ENCODE measurements around the gene DGKQ. TPM values are rescaled to one million over a fixed set of nuclear protein-coding genes. Genes with fewer than 3 reads are reported as not detected.
"Not testable (repeated sequence)": the region's sequence is repeated elsewhere in the genome, so short reads cannot be mapped to it uniquely, and the experiment has no call there.

DGKQ gene
- total RNA-seq, 2 experiments from 2014 or later, result 9.3 to 11.3 TPM

DNA sequence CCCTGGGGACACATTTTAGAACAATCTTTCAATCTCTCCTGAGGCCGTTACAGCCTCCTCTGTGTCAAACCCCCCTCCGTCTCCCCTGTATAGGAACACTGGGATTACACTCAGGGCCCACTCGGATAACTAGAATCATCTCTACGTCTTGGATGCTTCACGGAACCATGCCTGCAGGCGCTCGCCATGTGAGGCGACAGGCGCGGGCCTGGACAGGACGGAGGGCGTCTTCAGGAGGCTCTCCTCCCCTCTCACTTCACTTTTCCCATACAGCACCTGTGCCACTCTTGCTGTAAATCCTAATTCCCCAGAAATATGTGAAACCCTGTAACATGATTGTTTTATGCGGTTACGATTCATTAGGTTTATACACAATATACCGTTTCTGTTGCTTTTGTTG lies 9.4 kb upstream of the DGKQ start:
- Mint-ChIP-seq H3K27ac (no peak overlapping the region), H3K4me1 (peaks cover 13% of the 10 kb centered on the region), H3K4me3 (no peak overlapping the region), H3K36me3 (ENCODE audit: low read depth) (no peaks in the 10 kb centered on the region), H3K9me3 (ENCODE audit: low read depth) (no peaks in the 10 kb centered on the region), H3K27me3 (no peaks in the 10 kb centered on the region)
- intact Hi-C loops (cut with DNase I, micrococcal nuclease), result no loop called here
- ChIA-PET CTCF (no interaction called here), POLR2A (no interaction called here)
- ATAC-seq, result no peak
- no peak for DNase-seq

DNA sequence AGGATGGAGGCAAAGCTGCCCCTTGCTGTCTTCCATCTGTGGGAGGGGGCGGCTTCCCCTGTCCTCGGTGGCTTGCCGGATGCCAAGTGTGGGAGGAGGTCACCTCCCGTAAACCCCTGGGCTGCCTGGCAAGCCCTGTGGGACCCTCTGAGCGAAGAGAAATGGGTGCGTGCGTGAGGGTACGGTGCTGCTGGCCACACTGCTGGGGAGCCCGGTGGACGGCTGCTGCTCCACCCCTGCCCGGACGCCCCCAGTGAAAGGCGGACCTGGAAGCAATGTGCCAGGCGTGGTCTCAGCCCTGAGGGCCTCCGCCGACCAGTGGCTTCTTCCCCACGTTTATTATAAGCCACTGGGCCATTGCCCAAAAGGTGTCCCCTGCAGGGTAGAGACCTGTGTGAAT lies 8.9 kb upstream of the DGKQ start:
- H3K27ac Mint-ChIP-seq, result no peak overlapping the region
- ATAC-seq (no peak), DNase-seq (no peak)
- ChIA-PET CTCF (interaction anchor here (0.5 kb wide), 1 partner anchor 147 kb away, joined by 3 read pairs; no protein-coding TSS in a partner anchor), POLR2A (no interaction called here)
- H3K4me3 Mint-ChIP-seq, result no peak overlapping the region
- H3K36me3 Mint-ChIP-seq (ENCODE audit: low read depth), result no peaks in the 10 kb centered on the region
- no peaks in the 10 kb centered on the region for H3K9me3 Mint-ChIP-seq (ENCODE audit: low read depth)
- intact Hi-C loops (cut with DNase I, micrococcal nuclease), result no loop called here
- H3K4me1 Mint-ChIP-seq, result peaks cover 13% of the 10 kb centered on the region
- H3K27me3 Mint-ChIP-seq, result no peaks in the 10 kb centered on the region

DNA sequence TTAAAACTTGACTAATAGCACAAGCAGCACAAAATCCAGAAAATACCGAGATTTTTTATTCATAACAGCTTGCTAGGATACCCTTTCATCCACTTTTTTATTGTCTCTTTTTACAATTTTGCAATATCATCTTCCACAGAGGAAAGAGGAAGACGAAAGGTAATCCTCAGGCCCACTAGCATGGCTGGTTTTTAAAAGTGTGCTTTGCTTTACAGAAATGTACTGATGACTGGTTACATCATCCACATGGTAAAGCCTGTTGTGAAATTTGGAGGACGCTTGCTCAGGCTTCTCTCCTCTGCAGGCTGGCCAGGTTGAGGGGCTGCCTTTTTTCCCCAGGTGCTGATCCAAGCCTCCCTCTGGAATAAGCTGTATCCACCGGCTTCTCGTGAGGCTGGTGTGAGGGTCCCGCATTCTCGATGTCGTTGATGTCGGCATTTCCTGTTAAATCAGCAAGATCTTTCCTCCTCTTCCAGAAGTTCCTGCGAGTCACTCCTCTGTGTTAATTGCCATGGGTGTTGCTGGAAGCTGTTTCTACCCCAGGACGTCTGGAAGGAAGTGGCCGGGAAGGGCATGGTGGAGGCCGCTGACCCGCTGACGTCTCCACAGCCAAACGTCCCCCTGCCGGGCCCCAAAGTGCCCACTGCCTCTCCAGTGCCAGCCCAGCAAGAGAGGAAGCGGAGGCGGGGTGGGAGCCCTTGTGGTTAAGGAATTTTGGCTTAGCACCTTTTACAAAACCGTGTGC lies 5.8 kb upstream of the DGKQ start:
- no peak overlapping the region for H3K4me3 Mint-ChIP-seq

DNA sequence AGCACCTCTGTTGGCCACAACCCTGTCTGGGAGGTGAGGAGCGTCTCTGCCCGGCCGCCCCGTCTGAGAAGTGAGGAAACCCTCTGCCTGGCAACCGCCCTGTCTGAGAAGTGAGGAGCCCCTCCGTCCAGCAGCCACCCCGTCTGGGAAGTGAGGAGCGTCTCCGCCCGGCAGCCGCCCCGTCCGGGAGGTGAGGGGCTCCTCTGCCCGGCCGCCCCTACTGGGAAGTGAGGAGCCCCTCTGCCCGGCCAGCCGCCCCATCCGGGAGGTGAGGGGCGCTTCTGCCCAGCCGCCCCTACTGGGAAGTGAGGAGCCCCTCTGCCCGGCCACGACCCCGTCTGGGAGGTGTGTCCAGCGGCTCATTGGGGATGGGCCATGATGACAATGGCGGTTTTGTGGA lies 2.6 kb upstream of the DGKQ start:
- H3K36me3 Mint-ChIP-seq (ENCODE audit: low read depth); H3K9me3 Mint-ChIP-seq (ENCODE audit: low read depth); H3K27ac Mint-ChIP-seq; DNase-seq; H3K4me3 Mint-ChIP-seq; ATAC-seq; intact Hi-C loops (cut with DNase I, micrococcal nuclease); POLR2A ChIA-PET; CTCF ChIA-PET; H3K27me3 Mint-ChIP-seq; H3K4me1 Mint-ChIP-seq: not testable (repeated sequence)

More for the DNA sequence above, 5.8 kb upstream of the DGKQ start:
- Mint-ChIP-seq H3K4me1 (no peaks in the 10 kb centered on the region), H3K9me3 (ENCODE audit: low read depth) (no peaks in the 10 kb centered on the region), H3K27ac (no peak overlapping the region), H3K27me3 (no peaks in the 10 kb centered on the region), H3K36me3 (ENCODE audit: low read depth) (no peaks in the 10 kb centered on the region)
- DNase-seq (no peak), ATAC-seq (no peak)
- CTCF ChIA-PET, result no interaction called here
- POLR2A ChIA-PET, result no interaction called here
- intact Hi-C loops (cut with DNase I, micrococcal nuclease), result no loop called here

DNA sequence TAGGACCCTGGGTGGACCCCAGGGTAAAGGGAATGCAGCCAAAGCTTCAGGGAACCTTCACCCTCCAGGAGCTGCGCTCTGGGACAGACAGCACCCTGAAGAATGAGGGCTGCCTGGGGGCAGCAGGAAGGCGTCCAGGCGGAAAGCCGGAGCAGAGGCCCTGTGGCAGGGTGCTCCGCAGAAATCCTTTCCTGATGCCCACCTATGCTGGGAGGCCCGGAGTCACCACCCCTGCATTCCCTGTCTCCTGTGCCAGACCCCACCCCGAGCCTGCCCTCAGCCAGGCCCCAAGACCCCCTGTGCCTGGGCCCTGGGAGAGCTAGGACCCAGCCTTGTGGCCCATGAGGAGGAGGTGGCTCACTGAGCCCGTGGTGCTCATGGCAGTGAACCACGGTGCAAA lies 1.3 kb upstream of the DGKQ start:
- Mint-ChIP-seq H3K4me3 (no peak overlapping the region), H3K36me3 (ENCODE audit: low read depth) (no peaks in the 10 kb centered on the region), H3K4me1 (peaks cover 6% of the 10 kb centered on the region), H3K27ac (no peak overlapping the region), H3K9me3 (ENCODE audit: low read depth) (no peaks in the 10 kb centered on the region), H3K27me3 (no peaks in the 10 kb centered on the region)
- ATAC-seq, result no peak
- POLR2A ChIA-PET, result no interaction called here
- intact Hi-C loops (cut with DNase I, micrococcal nuclease), result no loop called here
- CTCF ChIA-PET, result interaction anchor here (0.5 kb wide), 1 partner anchor 79 kb away, joined by 3 read pairs; no protein-coding TSS in a partner anchor
- DNase-seq, result no peak

DNA sequence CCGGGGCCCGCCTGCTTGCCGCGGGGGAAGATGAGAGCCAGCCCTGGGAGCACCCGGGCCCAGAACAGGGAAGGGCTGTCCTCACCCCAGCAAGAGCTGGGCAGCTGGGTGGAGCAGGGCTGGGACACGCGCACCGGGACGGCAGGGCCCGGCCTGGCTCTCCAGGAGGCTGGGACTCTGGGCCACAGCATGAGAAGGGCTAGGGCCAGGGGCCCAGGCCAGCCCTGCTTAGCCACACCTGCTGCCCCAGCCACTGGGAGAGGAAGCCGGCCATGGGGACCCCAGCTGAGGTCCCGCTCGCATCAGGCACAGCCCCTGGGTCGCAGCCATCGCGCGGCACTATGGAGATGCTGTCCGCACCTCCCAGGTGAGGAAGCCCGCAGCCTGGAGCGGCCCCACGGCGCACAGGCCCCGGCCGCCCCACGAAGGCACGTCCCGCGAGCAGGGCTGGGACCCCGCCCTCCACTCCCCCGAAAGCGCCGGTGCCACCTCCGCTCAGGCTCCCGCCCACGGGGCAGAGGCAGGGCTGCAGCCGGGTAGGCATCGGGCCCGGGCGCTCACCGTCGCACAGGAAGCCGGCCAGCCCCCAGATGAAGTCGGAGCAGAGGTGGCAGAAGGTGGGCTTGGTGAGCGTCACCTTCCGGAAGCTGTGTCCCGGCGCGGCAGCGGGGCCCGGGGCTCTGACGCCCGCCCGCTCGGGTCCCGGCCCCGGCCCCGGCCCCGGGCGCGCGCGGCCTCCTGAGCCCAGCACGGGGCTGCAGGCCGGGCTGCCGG lies 531 bp downstream of the DGKQ start:
- peak; percentile 69 for DNase-seq
- Mint-ChIP-seq H3K27me3 (no peaks in the 10 kb centered on the region), H3K27ac (no peak overlapping the region), H3K36me3 (ENCODE audit: low read depth) (no peaks in the 10 kb centered on the region), H3K4me3 (peak overlapping the region; percentile 58), H3K4me1 (peaks cover 6% of the 10 kb centered on the region), H3K9me3 (ENCODE audit: low read depth) (no peaks in the 10 kb centered on the region)
- peak; percentile 48 for ATAC-seq
- ChIA-PET POLR2A (interaction anchor here (1.6 kb wide), 1 partner anchor 40 kb away, joined by 5 read pairs; the partner anchor contains the start of genes GAK and TMEM175), CTCF (interaction anchor here (0.8 kb wide), 1 partner anchor 52 kb away, joined by 3 read pairs; no protein-coding TSS in a partner anchor)
- intact Hi-C loops (cut with DNase I, micrococcal nuclease), result loop anchor here (1.0 kb wide), 11 partner anchors 12 to 606 kb away; partner anchors contain the start of genes FGFRL1 (in 1 of the 2), GAK (in 1 of the 2), PCGF3 (in 1 of the 2) and TMEM175 (in 1 of the 2)

DNA sequence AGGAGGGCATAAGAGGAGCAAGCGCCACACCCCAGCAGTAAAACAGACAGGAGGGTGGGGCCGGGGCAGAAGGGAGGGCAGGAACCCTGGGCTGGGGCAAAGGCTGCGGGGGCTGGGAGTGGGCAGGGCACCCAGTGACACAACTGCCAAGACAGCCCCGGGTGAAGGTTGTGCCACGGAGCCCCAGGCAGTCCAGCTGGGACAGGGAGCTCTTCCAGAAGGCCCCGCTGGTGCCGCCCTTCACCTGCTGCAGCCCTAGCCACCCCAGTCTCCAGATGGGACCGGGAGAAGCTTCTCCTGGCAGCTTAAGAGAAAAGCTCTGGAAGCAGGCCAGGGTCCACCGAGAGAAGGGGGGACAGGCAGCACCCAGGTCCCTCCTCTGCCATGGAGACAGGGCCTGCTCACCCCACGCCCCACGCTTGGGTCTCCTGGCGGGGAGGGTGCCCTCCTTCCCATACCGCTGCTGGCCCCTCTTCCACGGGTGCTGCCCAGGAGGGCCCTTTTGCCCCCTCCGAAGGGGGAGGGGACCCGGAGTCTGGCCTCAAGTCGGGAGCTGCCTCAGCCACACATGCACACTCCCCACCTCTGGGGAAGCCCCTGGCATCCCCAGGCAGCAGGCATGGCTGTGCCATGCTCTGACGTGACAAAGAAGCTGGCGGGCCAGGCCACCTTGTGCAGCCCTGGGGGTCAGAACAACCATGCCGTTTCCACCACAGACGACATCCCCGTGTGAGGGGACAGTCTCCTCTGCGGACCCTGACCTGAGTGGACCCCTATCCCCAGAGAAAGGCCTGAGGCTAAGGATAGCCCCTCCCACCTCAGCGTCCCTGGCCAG lies 1.5 kb downstream of the DGKQ start:
- Mint-ChIP-seq H3K36me3 (ENCODE audit: low read depth) (no peaks in the 10 kb centered on the region), H3K27ac (no peak overlapping the region), H3K4me1 (peaks cover 6% of the 10 kb centered on the region), H3K27me3 (no peaks in the 10 kb centered on the region), H3K4me3 (peak overlapping the region; percentile 58), H3K9me3 (ENCODE audit: low read depth) (no peaks in the 10 kb centered on the region)
- POLR2A ChIA-PET, result interaction anchor here (1.6 kb wide), 1 partner anchor 39 kb away, joined by 5 read pairs; the partner anchor contains the start of genes GAK and TMEM175
- intact Hi-C loops (cut with DNase I, micrococcal nuclease), result no loop called here
- CTCF ChIA-PET, result interaction anchor here (0.8 to 1.2 kb wide), 2 partner anchors 9 to 51 kb away, joined by 3 read pairs; no protein-coding TSS in a partner anchor
- ATAC-seq (no peak), DNase-seq (no peak)

DNA sequence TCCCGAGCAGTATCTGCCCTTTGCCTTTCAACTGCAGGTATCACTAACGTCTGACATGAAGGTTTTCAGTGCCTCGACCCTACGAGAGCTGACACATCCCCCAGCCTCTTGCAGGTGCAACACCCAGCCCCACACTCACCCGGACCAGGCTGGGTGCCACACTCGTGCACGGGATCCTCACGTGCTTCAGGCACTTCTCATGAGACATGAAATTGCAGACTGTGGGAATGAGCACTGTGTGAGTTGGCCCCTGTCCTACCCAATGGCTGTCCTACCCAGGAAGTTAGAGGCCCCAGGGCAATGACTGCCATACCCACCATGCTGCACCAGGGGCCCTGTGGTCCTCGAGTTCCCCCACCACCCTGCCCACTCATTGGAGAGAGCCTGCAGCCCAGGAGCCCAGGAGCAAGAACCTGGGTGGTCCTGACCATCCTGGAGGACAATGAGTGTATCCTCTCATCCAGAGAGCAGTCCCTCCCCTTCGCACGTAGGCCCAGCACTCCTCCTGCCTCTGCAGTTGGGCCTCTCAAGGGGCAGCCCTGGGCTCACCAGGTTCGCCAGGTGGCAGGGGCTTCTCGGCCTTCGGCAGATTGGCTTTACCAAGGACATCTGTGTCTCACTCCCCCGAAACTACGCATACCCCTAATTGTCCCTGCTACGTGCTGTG lies 2.4 kb downstream of the DGKQ start:
- Mint-ChIP-seq H3K4me3 (no peak overlapping the region), H3K27me3 (no peaks in the 10 kb centered on the region)
- CTCF ChIA-PET, result interaction anchor here (1.2 kb wide), 1 partner anchor 8 kb away, joined by 3 read pairs; no protein-coding TSS in a partner anchor

DNA sequence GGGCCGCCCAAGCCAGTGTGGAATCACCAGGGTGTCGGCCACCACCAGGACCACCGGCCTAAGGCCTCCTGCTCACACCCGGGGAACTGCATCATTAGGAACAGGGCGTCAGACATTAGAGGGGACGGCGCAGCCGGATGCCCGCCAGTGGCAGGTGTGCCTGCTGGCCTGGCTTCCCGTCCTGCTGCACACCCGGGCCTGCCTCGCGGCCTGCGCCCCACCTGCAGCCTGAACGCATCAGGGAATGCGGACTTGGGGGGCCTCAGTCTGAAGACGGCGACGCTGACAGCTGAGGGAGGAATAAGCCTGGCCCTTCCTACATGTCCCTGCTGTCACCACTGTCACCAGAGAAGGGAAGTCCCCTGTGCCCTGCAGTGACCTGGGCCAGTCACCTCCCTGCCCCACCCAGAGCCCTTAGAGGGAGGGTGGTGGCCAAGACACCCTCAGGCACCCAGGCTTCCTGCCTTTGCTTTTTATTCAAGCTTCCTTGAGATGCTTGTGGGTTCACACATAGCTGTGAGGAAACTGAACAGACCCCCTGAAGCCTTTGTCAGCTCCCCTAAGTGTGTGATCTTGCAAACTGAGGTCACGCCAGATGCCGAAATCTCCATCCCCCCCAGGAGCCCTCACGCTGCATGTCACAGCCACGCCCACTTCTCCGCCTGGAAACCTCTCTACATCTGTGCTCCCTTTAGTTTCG lies 3.2 kb downstream of the DGKQ start:
- Mint-ChIP-seq H3K27ac (no peak overlapping the region), H3K4me3 (no peak overlapping the region)
- intact Hi-C loops (cut with DNase I, micrococcal nuclease), result no loop called here

More for the DNA sequence above, 2.4 kb downstream of the DGKQ start:
- Mint-ChIP-seq H3K4me1 (peaks cover 6% of the 10 kb centered on the region), H3K9me3 (ENCODE audit: low read depth) (no peaks in the 10 kb centered on the region), H3K36me3 (ENCODE audit: low read depth) (peaks cover under 1% of the 10 kb centered on the region), H3K27ac (no peak overlapping the region)
- ATAC-seq (no peak), DNase-seq (no peak)
- intact Hi-C loops (cut with DNase I, micrococcal nuclease), result no loop called here
- POLR2A ChIA-PET, result no interaction called here

DNA sequence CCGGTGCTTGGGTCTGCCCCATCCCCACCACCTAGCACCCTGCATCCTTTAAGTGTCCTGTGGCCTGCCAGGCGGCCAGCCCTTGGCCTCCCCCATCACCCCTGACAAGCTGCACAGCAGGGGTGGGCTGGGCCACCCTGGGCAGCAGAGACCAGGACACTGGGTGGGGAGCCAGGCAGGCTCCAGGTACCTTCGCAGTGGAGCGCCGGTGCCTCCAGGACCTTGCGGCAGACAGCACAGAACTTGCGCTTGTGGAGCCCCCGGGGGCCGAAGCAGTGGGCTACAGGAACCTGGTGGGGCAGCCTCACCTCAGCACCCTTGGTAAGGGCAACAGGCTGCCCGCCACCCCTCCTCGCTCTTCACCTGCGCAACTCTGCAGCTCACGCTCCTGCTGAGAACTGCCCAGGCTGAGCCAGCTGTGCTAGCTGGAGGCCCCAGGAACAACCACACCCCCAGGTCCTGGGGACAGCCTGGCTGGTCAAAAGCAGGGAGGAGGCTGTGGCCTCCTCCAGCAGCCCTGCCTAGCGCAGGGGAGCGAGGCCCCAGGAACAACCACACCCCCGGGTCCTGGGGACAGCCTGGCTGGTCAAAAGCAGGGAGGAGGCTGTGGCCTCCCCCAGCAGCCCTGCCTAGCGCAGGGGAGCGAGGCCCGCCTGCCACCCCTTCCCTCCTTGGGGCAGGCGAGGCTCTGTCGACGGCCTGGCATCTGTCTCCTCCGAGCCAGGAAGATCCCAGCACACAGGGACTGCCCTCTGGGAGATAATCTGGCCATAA lies 4.6 kb downstream of the DGKQ start:
- H3K4me3 Mint-ChIP-seq, result no peak overlapping the region
- H3K9me3 Mint-ChIP-seq (ENCODE audit: low read depth), result no peaks in the 10 kb centered on the region
- H3K27me3 Mint-ChIP-seq, result no peaks in the 10 kb centered on the region
- POLR2A ChIA-PET, result no interaction called here
- no peak for DNase-seq
- no peak for ATAC-seq
- H3K4me1 Mint-ChIP-seq, result peaks cover 6% of the 10 kb centered on the region
- no peak overlapping the region for H3K27ac Mint-ChIP-seq
- intact Hi-C loops (cut with DNase I, micrococcal nuclease), result no loop called here
- H3K36me3 Mint-ChIP-seq (ENCODE audit: low read depth), result peaks cover 2% of the 10 kb centered on the region
- CTCF ChIA-PET, result no interaction called here

More for the DNA sequence above, 3.2 kb downstream of the DGKQ start:
- CTCF ChIA-PET, result no interaction called here
- H3K9me3 Mint-ChIP-seq (ENCODE audit: low read depth), result no peaks in the 10 kb centered on the region
- ATAC-seq, result no peak
- H3K4me1 Mint-ChIP-seq, result peaks cover 6% of the 10 kb centered on the region
- H3K36me3 Mint-ChIP-seq (ENCODE audit: low read depth), result peaks cover 2% of the 10 kb centered on the region
- DNase-seq, result no peak
- no peaks in the 10 kb centered on the region for H3K27me3 Mint-ChIP-seq
- POLR2A ChIA-PET, result no interaction called here
